Transverse colon (tissue), 4 donors: ENCODE results near the gene TEDDM1. TPM values are rescaled to one million over a fixed set of nuclear protein-coding genes. Genes with fewer than 3 reads are reported as not detected.
"Not testable (repeated sequence)": the region's sequence is repeated elsewhere in the genome, so short reads cannot be mapped to it uniquely, and the experiment has no call there.

Experiments used
- DNase-seq: peaks from one replicate; pipeline ENCODE4 v3.0.0-alpha.2; 2019
- H3K27ac ChIP-seq, 4 donors: fragments of 200-600 bp; sonication (generic); 2 replicates each; pipeline ENCODE4 v1.5.1; 2016 to 2018; ENCODE audit warnings: inconsistent platforms in 4 of 4
- H3K27me3 ChIP-seq: fragments of 200-600 bp; sonication (generic); 2 replicates; pipeline ENCODE4 v1.5.1; 2017; ENCODE audit warnings: inconsistent platforms
- H3K36me3 ChIP-seq, 4 donors: fragments of 200-600 bp; sonication (generic); 2 replicates each; pipeline ENCODE4 v1.5.1; 2017 to 2019; ENCODE audit warnings: inconsistent platforms in 4 of 4
- H3K4me1 ChIP-seq, 4 donors: fragments of 200-600 bp; sonication (generic); 2 replicates each; pipeline ENCODE4 v1.5.1; 2017 to 2020; ENCODE audit warnings: inconsistent platforms in 4 of 4
- H3K4me3 ChIP-seq, 4 donors: fragments of 200-600 bp; sonication (generic); 1 replicate in 1 of 4; 2 replicates in 3 of 4; pipeline versions ENCODE4 v1.5.1 to v1.6.1; 2017 to 2019; ENCODE audit warnings: inconsistent platforms in 4 of 4
- H3K9me3 ChIP-seq, 2 donors: fragments of 200-600 bp; sonication (generic); 2 replicates each; pipeline ENCODE4 v1.5.1; 2017 to 2019; ENCODE audit warnings: inconsistent platforms in 2 of 2
- CTCF ChIP-seq, 5 experiments: fragments of 200-600 bp in 3 of 5; fragments of 450-650 bp in 2 of 5; sonication (generic) in 3 of 5; IDR thresholded peaks; 1 replicate in 2 of 5; 2 replicates in 3 of 5; pipeline ENCODE4 v1.5.1; 2016 to 2017; ENCODE audit warnings: antibody characterized with exemption in 5 of 5, inconsistent platforms in 3 of 5, mild to moderate bottlenecking in 2 of 5, moderate library complexity in 1 of 5
- EP300 ChIP-seq: sonication (generic); formaldehyde crosslinking; IDR thresholded peaks from one replicate; pipeline ENCODE4 v1.6.1; 2017; ENCODE audit warnings: antibody characterized with exemption, low read depth
- POLR2A ChIP-seq: fragments of 450-650 bp; IDR thresholded peaks from one replicate; pipeline ENCODE4 v1.6.1; 2016; ENCODE audit warnings: antibody characterized with exemption, mild to moderate bottlenecking, moderate library complexity
- POLR2AphosphoS5 ChIP-seq, 3 donors: sonication (generic); formaldehyde crosslinking; IDR thresholded peaks; one replicate each; pipeline ENCODE4 v1.6.1; 2016; ENCODE audit warnings: antibody characterized with exemption in 3 of 3
- WGBS, 2 donors: methylation state at CpG; one replicate each; pipeline ENCODE4 v1.1.5; 2018; ENCODE audit warnings: low coverage in 1 of 2; 5-methylcytosine and 5-hydroxymethylcytosine counted together
- in situ Hi-C, 4 donors: fragments of 200-750 bp; cut with MboI; loops; one replicate each; pipeline versions ENCODE4 v1.15.0 to v1.15.1; 2017; ENCODE audit warnings: low sequenced_read_pairs in 3 of 4, low pct_ligation_motif_present in 1 of 4, low pct_unique_long_range_greater_than_20kb in 1 of 4
- intact Hi-C: fragments of 100-400 bp; cut with DNase I; formaldehyde crosslinking; loops from one replicate; pipeline ENCODE4 v1.15.1; 2023; ENCODE audit warnings: low total_unique reads
- total RNA-seq, 4 donors: library from RNA; depleted of rRNA; stranded (reverse); fragments of >200 nt; gene quantifications; one replicate each; pipeline ENCODE4 v1.1.0, GENCODE V29; 2016

The TEDDM1 gene
- not detected for total RNA-seq

- H3K4me1 ChIP-seq = peaks cover 4 to 23% (median 10%) of the 10 kb centered on the region in 4 donors
- no peak for DNase-seq
- 79 to 94% methylated on average over 3 to 4 of the region's 4 CpGs for WGBS, 2 donors
- no peak within 1 kb of the TSS for H3K4me3 ChIP-seq
- no peaks in the 10 kb centered on the region for H3K27me3 ChIP-seq
- no peaks in the 10 kb centered on the region for H3K36me3 ChIP-seq
- TF ChIP-seq POLR2A (no peak), CTCF (IDR thresholded peaks at IDR 0.05) (no peak), POLR2AphosphoS5 (IDR thresholded peaks at IDR 0.05) (no peak)
- in situ Hi-C loops = loop anchor here in 2 of 4 donors (5.0 to 10.0 kb wide), 2 partner anchors 313 to 316 kb away; no protein-coding TSS in a partner anchor
- no peaks in the 10 kb centered on the region for H3K9me3 ChIP-seq
- no peak within 1 kb of the TSS for H3K27ac ChIP-seq
- intact Hi-C loops = no loop called here
Observed at GRCh38 chr1:182400567-182400966, at the start of gene TEDDM1. TEDDM1 (minus strand) TSS chr1:182400667; CDS start chr1:182400485, 182 bp downstream.

GRCh38 chr1:182450087-182450486 is 49.6 kb upstream of the TEDDM1 start, which contains the start of gene RGSL1:
RGSL1 (plus strand) TSS chr1:182450146; CDS start chr1:182450166, 20 bp downstream.
- DNase-seq = no peak
- Histone ChIP-seq H3K36me3 (no peaks in the 10 kb centered on the region), H3K4me1 (peaks cover 0 to 3% (median 1%) of the 10 kb centered on the region in 4 donors), H3K9me3 (no peaks in the 10 kb centered on the region), H3K27me3 (no peaks in the 10 kb centered on the region), H3K4me3 (no peak within 1 kb of the TSS), H3K27ac (no peak within 1 kb of the TSS)
- in situ Hi-C loops (loop anchor here in 1 of 4 donors (25.0 kb wide), 1 partner anchor 337 kb away; the partner anchor contains the start of gene NPL), intact Hi-C loops (no loop called here)
- TF ChIP-seq CTCF (IDR thresholded peaks at IDR 0.05) (no peak), POLR2A (no peak), POLR2AphosphoS5 (IDR thresholded peaks at IDR 0.05) (no peak), EP300 (no peak)

GRCh38 chr1:182447660-182448059 is 47.2 kb upstream of the TEDDM1 start:
- intact Hi-C loops = no loop called here
- no peak overlapping the region for H3K4me3 ChIP-seq
- no peaks in the 10 kb centered on the region for H3K36me3 ChIP-seq
- DNase-seq = no peak
- WGBS, 2 donors = 80 to 86% methylated on average over 1 of the region's 1 CpG
- no peaks in the 10 kb centered on the region for H3K27me3 ChIP-seq
- H3K4me1 ChIP-seq = peaks cover 0 to 3% (median 1%) of the 10 kb centered on the region in 4 donors
- H3K9me3 ChIP-seq = no peaks in the 10 kb centered on the region
- in situ Hi-C loops = loop anchor here in 3 of 4 donors (10.0 kb wide), 3 partner anchors 147 to 347 kb away; partner anchors contain the start of gene NPL (in 1 of the 3)
- TF ChIP-seq CTCF (IDR thresholded peaks at IDR 0.05) (no peak), POLR2AphosphoS5 (IDR thresholded peaks at IDR 0.05) (no peak), EP300 (no peak), POLR2A (no peak)
- no peak overlapping the region for H3K27ac ChIP-seq

GRCh38 chr1:182447124-182447523 is 46.7 kb upstream of the TEDDM1 start:
- intact Hi-C loops, H3K36me3 ChIP-seq, H3K4me3 ChIP-seq, DNase-seq, H3K27me3 ChIP-seq, H3K9me3 ChIP-seq, H3K27ac ChIP-seq, H3K4me1 ChIP-seq: not testable (repeated sequence)
- 97 to 100% methylated on average over 2 of the region's 2 CpGs for WGBS, 2 donors
- in situ Hi-C loops = loop anchor here in 3 of 4 donors (10.0 kb wide), 3 partner anchors 148 to 348 kb away; partner anchors contain the start of gene NPL (in 1 of the 3)
